ENCODE measurements around the gene AFF3. TPM values are rescaled to one million over a fixed set of nuclear protein-coding genes. Genes with fewer than 3 reads are reported as not detected.

AFF3 gene
- total and polyA plus RNA-seq, 10 of the 15 experiments (the other 5 are each of a cell fraction or from before 2014, with no cell fraction given), result 0.26 to 5.5 (median 3.0) TPM

DNA sequence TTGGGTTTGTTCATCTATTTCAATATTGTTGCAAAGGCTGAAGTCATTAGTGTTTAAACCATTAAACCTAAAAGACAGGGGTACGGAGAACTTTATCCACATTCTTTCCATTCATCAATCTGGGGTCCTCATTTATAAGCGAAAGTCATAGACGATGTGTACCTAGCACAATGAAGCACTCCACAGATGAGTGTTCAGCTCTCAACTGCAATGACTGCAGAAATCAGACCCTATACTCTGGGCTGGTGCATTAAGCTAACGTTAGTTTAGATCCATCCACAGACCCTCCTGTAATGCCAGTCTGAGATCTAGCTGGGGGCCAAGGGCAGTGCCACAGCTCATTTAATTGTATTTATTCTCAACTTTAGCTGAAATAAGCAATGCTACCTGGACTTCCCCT is 155.2 kb downstream of the AFF3 start:
- H3K4me2 ChIP-seq (ENCODE audit: control insufficient read depth, insufficient read depth), result no peak overlapping the region
- no peak overlapping the region for H3K4me3 ChIP-seq
- H3K27ac ChIP-seq (ENCODE audit: control insufficient read depth, insufficient read depth), result no peak overlapping the region
- FAIRE-seq (no peak), DNase-seq (ENCODE audit: low read depth, low spot score) (no peak), ATAC-seq (no peak)
- in situ Hi-C loops (cut with MboI), result no loop called here
- ChIA-PET CTCF (no interaction called here), RAD21 (ENCODE audit: unreplicated experiment) (no interaction called here), POLR2A (no interaction called here), SMC1A (ENCODE audit: uncharacterized antibody, unreplicated experiment) (interaction anchor here (1.3 kb wide), 1 partner anchor 11 kb away, joined by 3 read pairs; no protein-coding TSS in a partner anchor)
- TF ChIP-seq GATAD2B (conservative IDR thresholded peaks at IDR 0.05; ENCODE audit: low read depth) (no peak), TCF3 (IDR thresholded peaks at IDR 0.05; ENCODE audit: borderline replicate concordance, insufficient read depth, low read depth, low read length) (no peak)
- no peaks in the 10 kb centered on the region for H3K27me3 ChIP-seq (replicated peaks in 1 of 2; ENCODE audit: control insufficient read depth in 2 of 2, insufficient read depth in 2 of 2, low read length in 1 of 2)
- H3K79me2 ChIP-seq (ENCODE audit: control insufficient read depth, insufficient read depth, low read length), result no peaks in the 10 kb centered on the region
- 55% methylated on average over 4 of the region's 4 CpGs for WGBS (ENCODE audit: insufficient coverage, insufficient replicate concordance, low lambda C conversion rate, missing lambda C conversion rate)
- intact Hi-C loops (cut with micrococcal nuclease; ENCODE audit: unreplicated experiment), result no loop called here
- H3K36me3 ChIP-seq (ENCODE audit: control insufficient read depth in 2 of 2, insufficient read depth in 2 of 2, low read length in 1 of 2), result no peaks in the 10 kb centered on the region
- H4K20me1 ChIP-seq (ENCODE audit: control insufficient read depth, insufficient read depth), result no peaks in the 10 kb centered on the region
- H3K4me1 ChIP-seq (ENCODE audit: control insufficient read depth, insufficient read depth, low read length), result no peaks in the 10 kb centered on the region
- no peak overlapping the region for H3K9ac ChIP-seq (ENCODE audit: control insufficient read depth, insufficient read depth, low read length)
- no peaks in the 10 kb centered on the region for H3K9me3 ChIP-seq (replicated peaks; ENCODE audit: control insufficient read depth, insufficient read depth, low read length)
- H2AFZ ChIP-seq (ENCODE audit: control insufficient read depth, low read depth, low read length), result no peak overlapping the region
- BruUV-seq (replicated peaks), result no TSS peak

DNA sequence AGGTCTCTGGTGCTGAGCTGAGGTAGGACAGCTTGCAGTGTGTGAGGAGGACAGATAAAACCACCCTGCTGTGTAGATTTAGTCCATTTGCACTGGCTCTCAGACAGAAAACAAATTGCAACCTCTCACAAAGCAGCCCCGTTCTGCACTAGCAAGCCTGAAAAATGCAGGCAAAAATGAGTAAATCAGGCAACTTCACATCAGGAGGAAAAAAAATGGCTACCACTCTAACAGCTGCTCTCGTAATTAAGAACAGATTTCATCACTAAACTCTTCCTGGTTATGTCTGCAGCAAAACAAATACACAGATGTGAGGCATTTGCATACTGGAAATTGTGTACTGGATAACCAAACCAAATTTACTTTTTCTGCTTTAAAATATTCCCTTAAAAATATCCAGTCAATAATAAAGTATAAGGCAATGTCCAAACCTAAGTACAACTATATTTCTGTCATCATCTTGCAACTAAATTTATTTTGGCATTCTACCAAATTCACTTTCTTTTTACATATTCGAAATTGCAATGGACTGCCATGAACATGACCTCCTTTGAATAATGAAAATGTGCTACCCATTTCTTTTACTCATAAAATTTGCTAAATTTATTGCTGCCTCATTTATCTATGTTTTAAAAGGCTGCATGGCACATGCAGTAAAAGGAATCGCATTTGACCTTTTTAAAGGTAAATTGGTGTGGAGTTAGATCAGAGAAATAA is 157.4 kb downstream of the AFF3 start:
- ATAC-seq (no peak), DNase-seq (ENCODE audit: low read depth, low spot score) (no peak), FAIRE-seq (no peak)
- ChIA-PET POLR2A (no interaction called here), RAD21 (ENCODE audit: unreplicated experiment) (no interaction called here), SMC1A (ENCODE audit: uncharacterized antibody, unreplicated experiment) (interaction anchor here (1.6 kb wide), 1 partner anchor 11 kb away, joined by 5 read pairs; no protein-coding TSS in a partner anchor), CTCF (no interaction called here)
- Histone ChIP-seq H3K27me3 (replicated peaks in 1 of 2; ENCODE audit: control insufficient read depth in 2 of 2, insufficient read depth in 2 of 2, low read length in 1 of 2) (no peaks in the 10 kb centered on the region), H3K27ac (ENCODE audit: control insufficient read depth, insufficient read depth) (no peak overlapping the region), H3K4me2 (ENCODE audit: control insufficient read depth, insufficient read depth) (no peak overlapping the region), H3K4me1 (ENCODE audit: control insufficient read depth, insufficient read depth, low read length) (no peaks in the 10 kb centered on the region), H3K9me3 (replicated peaks; ENCODE audit: control insufficient read depth, insufficient read depth, low read length) (no peaks in the 10 kb centered on the region), H3K9ac (ENCODE audit: control insufficient read depth, insufficient read depth, low read length) (no peak overlapping the region), H3K4me3 (no peak overlapping the region), H3K79me2 (ENCODE audit: control insufficient read depth, insufficient read depth, low read length) (no peaks in the 10 kb centered on the region), H4K20me1 (ENCODE audit: control insufficient read depth, insufficient read depth) (no peaks in the 10 kb centered on the region), H3K36me3 (ENCODE audit: control insufficient read depth in 2 of 2, insufficient read depth in 2 of 2, low read length in 1 of 2) (no peaks in the 10 kb centered on the region), H2AFZ (ENCODE audit: control insufficient read depth, low read depth, low read length) (no peak overlapping the region)
- intact Hi-C loops (cut with micrococcal nuclease; ENCODE audit: unreplicated experiment), result no loop called here
- in situ Hi-C loops (cut with MboI), result no loop called here
- no peak for TF ChIP-seq PAX8 (IDR thresholded peaks at IDR 0.05)
- no peak for TF ChIP-seq SREBF2 (IDR thresholded peaks at IDR 0.05; ENCODE audit: low read length)
- no peak for TF ChIP-seq HDAC6 (IDR thresholded peaks at IDR 0.05; ENCODE audit: unreplicated experiment)
- TF ChIP-seq MYC (IDR thresholded peaks at IDR 0.05; ENCODE audit: insufficient read depth, insufficient read length, insufficient replicate concordance, low read length, severe bottlenecking), result no peak
- no peak for TF ChIP-seq MXI1 (IDR thresholded peaks at IDR 0.05; ENCODE audit: low read depth, low read length)
- no peak for TF ChIP-seq DPF2 (IDR thresholded peaks at IDR 0.05)
- no peak for TF ChIP-seq BCL11A (IDR thresholded peaks at IDR 0.05; ENCODE audit: low read depth, low read length)
- TF ChIP-seq, protein P1, sequence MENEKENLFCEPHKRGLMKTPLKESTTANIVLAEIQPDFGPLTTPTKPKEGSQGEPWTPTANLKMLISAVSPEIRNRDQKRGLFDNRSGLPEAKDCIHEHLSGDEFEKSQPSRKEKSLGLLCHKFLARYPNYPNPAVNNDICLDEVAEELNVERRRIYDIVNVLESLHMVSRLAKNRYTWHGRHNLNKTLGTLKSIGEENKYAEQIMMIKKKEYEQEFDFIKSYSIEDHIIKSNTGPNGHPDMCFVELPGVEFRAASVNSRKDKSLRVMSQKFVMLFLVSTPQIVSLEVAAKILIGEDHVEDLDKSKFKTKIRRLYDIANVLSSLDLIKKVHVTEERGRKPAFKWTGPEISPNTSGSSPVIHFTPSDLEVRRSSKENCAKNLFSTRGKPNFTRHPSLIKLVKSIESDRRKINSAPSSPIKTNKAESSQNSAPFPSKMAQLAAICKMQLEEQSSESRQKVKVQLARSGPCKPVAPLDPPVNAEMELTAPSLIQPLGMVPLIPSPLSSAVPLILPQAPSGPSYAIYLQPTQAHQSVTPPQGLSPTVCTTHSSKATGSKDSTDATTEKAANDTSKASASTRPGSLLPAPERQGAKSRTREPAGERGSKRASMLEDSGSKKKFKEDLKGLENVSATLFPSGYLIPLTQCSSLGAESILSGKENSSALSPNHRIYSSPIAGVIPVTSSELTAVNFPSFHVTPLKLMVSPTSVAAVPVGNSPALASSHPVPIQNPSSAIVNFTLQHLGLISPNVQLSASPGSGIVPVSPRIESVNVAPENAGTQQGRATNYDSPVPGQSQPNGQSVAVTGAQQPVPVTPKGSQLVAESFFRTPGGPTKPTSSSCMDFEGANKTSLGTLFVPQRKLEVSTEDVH (IDR thresholded peaks at IDR 0.05; ENCODE audit: low read depth, partially characterized antibody), result no peak
- no peak for TF ChIP-seq CHD4 (IDR thresholded peaks at IDR 0.05)
- TF ChIP-seq CHD1 (IDR thresholded peaks at IDR 0.05; ENCODE audit: low read depth, low read length), result no peak
- BruUV-seq (replicated peaks), result no TSS peak
- WGBS (ENCODE audit: insufficient coverage, insufficient replicate concordance, low lambda C conversion rate, missing lambda C conversion rate), result 24% methylated on average over 4 of the region's 4 CpGs

Measured in GM12878 (cell line).